H1 (cell line): Measurements from ENCODE around the gene CCDC178. TPM values are rescaled to one million over a fixed set of nuclear protein-coding genes. Genes with fewer than 3 reads are reported as not detected.

Experiments
- EGR1 ChIP-seq: IDR thresholded peaks from 2 replicates; pipeline ENCODE4 v1.6.1; 2011; ENCODE audit warnings: low read depth, low read length, borderline replicate concordance
- RAD21 ChIP-seq, 2 experiments: IDR thresholded peaks in 1 of 2; conservative IDR thresholded peaks in 1 of 2; 2 replicates each; pipeline ENCODE4 v1.6.1; 2011; ENCODE audit warnings: low read depth in 2 of 2, low read length in 2 of 2, improper control_type of control experiment in 1 of 2, inconsistent platforms in 1 of 2, mild to moderate bottlenecking in 1 of 2, moderate library complexity in 1 of 2
- TAF7 ChIP-seq: optimal IDR thresholded peaks from 2 replicates; pipeline ENCODE3; 2011; ENCODE audit warnings: low read depth, mild to moderate bottlenecking, inconsistent platforms, low read length, moderate library complexity, borderline replicate concordance
- polyA plus RNA-seq, 7 experiments: library from polyadenylated mRNA; depleted of rRNA in 3 of 7; stranded (reverse) in 5 of 7; unstranded in 2 of 7; fragments of >200 nt in 5 of 7; fragments of 200-250 nt in 2 of 7; gene quantifications; 1 replicate in 5 of 7; 2 replicates in 1 of 7; 4 replicates in 1 of 7; pipeline versions ENCODE4 v1.2.1 to v1.2.3, GENCODE V29; 2011 to 2013; ENCODE audit warnings: missing spikeins in 2 of 7, mixed read lengths in 2 of 7
- total RNA-seq: library from RNA; stranded (reverse); fragmentation: NEBNext Ultra II Directional; extraction: Animal tissue kit (Norgen Biotek cat#: 25700); gene quantifications from 2 replicates; pipeline ENCODE4 v1.2.1, GENCODE V29; 2021

The CCDC178 gene
- total and polyA plus RNA-seq, 2 of the 8 experiments (the other 6 are each of a cell fraction or from before 2014, with no cell fraction given) = not detected

DNA sequence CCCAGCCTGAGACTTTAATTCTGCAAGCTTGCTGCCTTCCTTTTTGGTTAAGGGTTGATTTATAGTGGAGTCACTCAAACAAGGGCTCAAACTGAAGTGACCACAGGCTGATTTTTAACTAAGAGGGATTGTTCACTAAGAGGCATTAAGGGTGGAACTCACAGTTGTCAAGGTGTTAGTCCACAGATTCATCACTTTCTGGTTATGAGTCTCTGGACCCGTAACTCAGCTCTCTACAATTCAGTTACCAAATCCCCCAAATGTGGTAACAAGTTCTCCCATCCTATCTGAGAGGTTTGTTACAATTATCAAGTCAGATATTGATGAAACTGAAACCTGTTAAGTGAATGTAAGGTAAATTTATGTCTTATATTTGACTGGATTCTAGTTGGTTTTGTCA, 481.8 kb downstream of the CCDC178 start (continued):
- no peak for TF ChIP-seq EGR1
- TF ChIP-seq RAD21 (IDR thresholded peaks at IDR 0.05 in 1 of 2, conservative IDR thresholded peaks at IDR 0.05 in 1 of 2; ENCODE audit: low read depth in 2 of 2, low read length in 2 of 2) = no peak
- TF ChIP-seq TAF7 = no peak
